H1 (cell line): ENCODE results near the gene CD226. TPM values are rescaled to one million over a fixed set of nuclear protein-coding genes. Genes with fewer than 3 reads are reported as not detected.

Experiments
- NANOG ChIP-seq: IDR thresholded peaks from 2 replicates; pipeline ENCODE4 v1.6.1; 2011; ENCODE audit warnings: low read length, low read depth, mild to moderate bottlenecking, inconsistent platforms; ENCODE audit not compliant: insufficient read depth, poor library complexity, severe bottlenecking
- POU5F1 ChIP-seq: IDR thresholded peaks from 2 replicates; pipeline ENCODE4 v1.6.1; 2011; ENCODE audit warnings: low read depth, mild to moderate bottlenecking, low read length, moderate library complexity
- TBP ChIP-seq: IDR thresholded peaks from 2 replicates; pipeline ENCODE4 v1.6.1; 2011; ENCODE audit warnings: low read depth, low read length, improper control_type of control experiment
- polyA plus RNA-seq, 7 experiments: library from polyadenylated mRNA; depleted of rRNA in 3 of 7; stranded (reverse) in 5 of 7; unstranded in 2 of 7; fragments of >200 nt in 5 of 7; fragments of 200-250 nt in 2 of 7; gene quantifications; 1 replicate in 5 of 7; 2 replicates in 1 of 7; 4 replicates in 1 of 7; pipeline versions ENCODE4 v1.2.1 to v1.2.3, GENCODE V29; 2011 to 2013; ENCODE audit warnings: missing spikeins in 2 of 7, mixed read lengths in 2 of 7
- total RNA-seq: library from RNA; stranded (reverse); fragmentation: NEBNext Ultra II Directional; extraction: Animal tissue kit (Norgen Biotek cat#: 25700); gene quantifications from 2 replicates; pipeline ENCODE4 v1.2.1, GENCODE V29; 2021

The CD226 gene
- total and polyA plus RNA-seq, 2 of the 8 experiments (the other 6 are each of a cell fraction or from before 2014, with no cell fraction given): not detected

- no peak for TF ChIP-seq TBP
- no peak for TF ChIP-seq NANOG
- TF ChIP-seq POU5F1: no peak
These were observed 62.3 kb downstream of the CD226 start (continued) for GRCh38 chr18:69885355-69885754.
